Endothelial cell of umbilical vein (primary cell): ENCODE data around the gene ANKS1B. TPM values are rescaled to one million over a fixed set of nuclear protein-coding genes. Genes with fewer than 3 reads are reported as not detected.

Experiments
- BruUV-seq: library from RNA; stranded (reverse); fragments of 400-500 nt; replicated peaks from 2 replicates; lab custom pipeline; 2021; lab: Mats Ljungman, UMichigan
- CTCF ChIA-PET: fragments of 300-600, 350-600 bp; sonication (Branson Sonifier 250); formaldehyde crosslinking; loops from one replicate; lab custom pipeline; 2021; ENCODE audit warnings: antibody characterized with exemption, inconsistent platforms; lab: Charles Lee
- POLR2A ChIA-PET: fragments of 300-600, 350-600 bp; sonication (Branson Sonifier 250); formaldehyde crosslinking; loops from one replicate; lab custom pipeline; 2021; ENCODE audit warnings: antibody characterized with exemption, inconsistent platforms; lab: Charles Lee
- DNase-seq: peaks from one replicate; pipeline ENCODE4 v3.0.0-alpha.2; 2011; ENCODE audit warnings: low read depth, low spot score
- FAIRE-seq: peaks from 2 replicates; lab custom pipeline; 2011; peaks lifted over from hg19 to GRCh38; lab: Jason Lieb, UNC
- H2AFZ ChIP-seq: 2 replicates; pipeline ENCODE4 v1.6.0; 2012; ENCODE audit warnings: low read depth, low read length, control low read depth, inconsistent platforms
- H3K27ac ChIP-seq: 2 replicates; pipeline ENCODE4 v1.5.1; 2011; ENCODE audit warnings: low read depth, mild to moderate bottlenecking, control low read depth, low read length, moderate library complexity; ENCODE audit not compliant: insufficient read depth
- H3K27me3 ChIP-seq, 2 experiments: 2 replicates each; pipeline versions ENCODE4 v1.6.0 to v1.6.1; 2011; ENCODE audit warnings: low read length in 2 of 2, mixed read lengths in 1 of 2; ENCODE audit not compliant: control insufficient read depth in 2 of 2, insufficient read depth in 2 of 2
- H3K36me3 ChIP-seq, 2 experiments: 2 replicates in 1 of 2; 3 replicates in 1 of 2; pipeline ENCODE4 v1.5.1; 2011; ENCODE audit warnings: low read length in 2 of 2, mild to moderate bottlenecking in 1 of 2, moderate library complexity in 1 of 2; ENCODE audit not compliant: control insufficient read depth in 2 of 2, insufficient read depth in 2 of 2; ENCODE audit errors: extremely low read depth in 1 of 2
- H3K4me1 ChIP-seq: 3 replicates; pipeline ENCODE4 v1.5.1; 2011; ENCODE audit warnings: mild to moderate bottlenecking, low read length; ENCODE audit not compliant: control insufficient read depth, insufficient read depth; ENCODE audit errors: extremely low read depth
- H3K4me2 ChIP-seq: 2 replicates; pipeline ENCODE4 v1.6.1; 2011; ENCODE audit warnings: low read length, control low read depth, mixed read lengths; ENCODE audit not compliant: insufficient read depth
- H3K4me3 ChIP-seq, 3 experiments: fragments of 200-600 bp in 1 of 3; sonication (generic), shearing (Covaris generic) in 1 of 3; replicated peaks in 1 of 3; 2 replicates each; pipeline ENCODE4 v1.5.1; 2011 to 2016; ENCODE audit warnings: control low read depth in 3 of 3, low read length in 3 of 3, mild to moderate bottlenecking in 2 of 3, inconsistent platforms in 1 of 3, low read depth in 1 of 3, moderate library complexity in 1 of 3; ENCODE audit not compliant: insufficient read depth in 1 of 3
- H3K79me2 ChIP-seq: 2 replicates; pipeline ENCODE4 v1.6.0; 2012; ENCODE audit warnings: low read length, inconsistent platforms; ENCODE audit not compliant: control insufficient read depth, insufficient read depth
- H3K9ac ChIP-seq: replicated peaks from 2 replicates; pipeline ENCODE3; 2011; ENCODE audit warnings: low read length, control low read depth; ENCODE audit not compliant: insufficient read depth; ENCODE audit errors: extremely low read depth
- H3K9me1 ChIP-seq: replicated peaks from 3 replicates; pipeline ENCODE4 v1.6.0; 2011; ENCODE audit warnings: mild to moderate bottlenecking, low read length; ENCODE audit not compliant: control insufficient read depth, insufficient read depth; ENCODE audit errors: extremely low read depth
- H3K9me3 ChIP-seq: replicated peaks from 2 replicates; pipeline ENCODE4 v1.5.1; 2012; ENCODE audit warnings: low read length, inconsistent platforms; ENCODE audit not compliant: control insufficient read depth, insufficient read depth
- H4K20me1 ChIP-seq: replicated peaks from 2 replicates; pipeline ENCODE3; 2011; ENCODE audit warnings: mild to moderate bottlenecking, low read length; ENCODE audit not compliant: control insufficient read depth, insufficient read depth; ENCODE audit errors: extremely low read depth
- EZH2 ChIP-seq: IDR thresholded peaks from 2 replicates; pipeline ENCODE4 v1.6.1; 2012; ENCODE audit warnings: borderline replicate concordance, low read depth, mild to moderate bottlenecking, moderate library complexity, low read length, inconsistent platforms; ENCODE audit not compliant: severe bottlenecking
- FOS ChIP-seq: IDR thresholded peaks from 2 replicates; pipeline ENCODE4 v1.6.1; 2011; ENCODE audit warnings: mild to moderate bottlenecking, low read length, moderate library complexity, borderline replicate concordance; ENCODE audit not compliant: insufficient read depth
- GATA2 ChIP-seq: IDR thresholded peaks from 2 replicates; pipeline ENCODE4 v1.7.0; 2011; ENCODE audit warnings: low read depth, mild to moderate bottlenecking, moderate library complexity, mixed read lengths, low read length; ENCODE audit not compliant: insufficient read length, insufficient read depth
- JUN ChIP-seq: IDR thresholded peaks from 2 replicates; pipeline ENCODE4 v1.6.1; 2011; ENCODE audit warnings: borderline replicate concordance, low read depth; ENCODE audit not compliant: insufficient read length, insufficient read depth
- MYC ChIP-seq: IDR thresholded peaks from one replicate; pipeline ENCODE4 v1.6.1; 2011; ENCODE audit warnings: mild to moderate bottlenecking, low read depth, low read length
- POLR2A ChIP-seq: IDR thresholded peaks from 2 replicates; pipeline ENCODE4 v1.6.1; 2012; ENCODE audit warnings: low read depth, mild to moderate bottlenecking, control low read depth, low read length
- POLR2AphosphoS5 ChIP-seq: IDR thresholded peaks from 2 replicates; pipeline ENCODE4 v1.6.1; 2012; ENCODE audit warnings: low read depth, mild to moderate bottlenecking, control low read depth, low read length, moderate library complexity; ENCODE audit not compliant: insufficient read depth
- dilution Hi-C: fragments of 300-500 bp; cut with MboI; formaldehyde crosslinking; loops from one replicate; pipeline ENCODE4 v1.15.0; 2019; ENCODE audit warnings: low sequenced_read_pairs; ENCODE audit not compliant: extremely low pct_ligation_motif_present
- intact Hi-C: fragments of 100-400 bp; cut with micrococcal nuclease; formaldehyde crosslinking; loops from one replicate; pipeline ENCODE4 v1.10.0; 2022
- polyA plus RNA-seq, 4 experiments: library from polyadenylated mRNA; depleted of rRNA in 3 of 4; stranded (reverse) in 3 of 4; unstranded in 1 of 4; fragments of >200 nt; gene quantifications; 2 replicates each; pipeline versions ENCODE4 v1.2.1 to v1.2.3, GENCODE V29; 2011 to 2012; ENCODE audit warnings: missing spikeins in 1 of 4
- total RNA-seq: library from RNA; stranded (reverse); gene quantifications from 2 replicates; pipeline ENCODE4 v1.2.3, GENCODE V29; 2021
- TF ChIP-seq, protein P1 (sequence below), 2 donors: IDR thresholded peaks; 1 replicate in 1 of 2; 2 replicates in 1 of 2; pipeline ENCODE4 v1.5.1; 2011; ENCODE audit warnings: low read length in 2 of 2, mild to moderate bottlenecking in 2 of 2, moderate library complexity in 2 of 2, control low read depth in 1 of 2, inconsistent platforms in 1 of 2, low read depth in 1 of 2; ENCODE audit not compliant: insufficient read depth in 1 of 2; ENCODE audit errors: extremely low read depth in 1 of 2
- TF ChIP-seq, protein P2 (sequence below): IDR thresholded peaks from 2 replicates; pipeline ENCODE4 v1.6.1; 2011; ENCODE audit not compliant: insufficient read depth, insufficient read length

The ANKS1B gene
- total and polyA plus RNA-seq, 2 donors (not counting 3 experiments of a cell fraction or from before 2014, with no cell fraction given): 0.15 to 0.38 TPM

DNA sequence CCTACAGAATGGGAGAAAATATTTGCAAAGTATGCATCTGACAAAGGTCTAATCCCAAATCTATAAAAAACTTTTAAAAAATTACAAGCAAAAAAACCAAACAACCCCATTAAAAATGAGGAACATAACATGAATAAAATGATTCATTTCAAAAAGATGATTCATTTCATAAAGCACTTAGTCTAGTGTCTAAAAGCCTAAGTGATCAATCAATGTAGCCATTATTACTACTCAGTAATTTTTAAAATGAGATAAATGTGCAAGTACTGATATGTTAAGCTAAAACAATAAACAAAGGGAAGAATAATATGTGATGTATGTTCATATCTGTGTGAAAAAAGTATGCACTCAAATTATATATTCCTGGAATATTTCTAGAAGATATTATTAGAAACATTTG lies 456.3 kb downstream of the ANKS1B start:
- POLR2A ChIA-PET: no interaction called here
- Histone ChIP-seq H3K36me3 (no peaks in the 10 kb centered on the region), H3K27ac (no peak overlapping the region), H3K9ac (no peak overlapping the region), H3K79me2 (no peaks in the 10 kb centered on the region), H3K27me3 (no peaks in the 10 kb centered on the region), H3K4me2 (no peak overlapping the region), H3K9me1 (no peaks in the 10 kb centered on the region), H3K4me1 (no peaks in the 10 kb centered on the region), H3K9me3 (peaks cover 3% of the 10 kb centered on the region), H2AFZ (no peak overlapping the region), H4K20me1 (no peaks in the 10 kb centered on the region), H3K4me3 (no peak overlapping the region)
- TF ChIP-seq POLR2AphosphoS5: no peak
- TF ChIP-seq, protein P1, sequence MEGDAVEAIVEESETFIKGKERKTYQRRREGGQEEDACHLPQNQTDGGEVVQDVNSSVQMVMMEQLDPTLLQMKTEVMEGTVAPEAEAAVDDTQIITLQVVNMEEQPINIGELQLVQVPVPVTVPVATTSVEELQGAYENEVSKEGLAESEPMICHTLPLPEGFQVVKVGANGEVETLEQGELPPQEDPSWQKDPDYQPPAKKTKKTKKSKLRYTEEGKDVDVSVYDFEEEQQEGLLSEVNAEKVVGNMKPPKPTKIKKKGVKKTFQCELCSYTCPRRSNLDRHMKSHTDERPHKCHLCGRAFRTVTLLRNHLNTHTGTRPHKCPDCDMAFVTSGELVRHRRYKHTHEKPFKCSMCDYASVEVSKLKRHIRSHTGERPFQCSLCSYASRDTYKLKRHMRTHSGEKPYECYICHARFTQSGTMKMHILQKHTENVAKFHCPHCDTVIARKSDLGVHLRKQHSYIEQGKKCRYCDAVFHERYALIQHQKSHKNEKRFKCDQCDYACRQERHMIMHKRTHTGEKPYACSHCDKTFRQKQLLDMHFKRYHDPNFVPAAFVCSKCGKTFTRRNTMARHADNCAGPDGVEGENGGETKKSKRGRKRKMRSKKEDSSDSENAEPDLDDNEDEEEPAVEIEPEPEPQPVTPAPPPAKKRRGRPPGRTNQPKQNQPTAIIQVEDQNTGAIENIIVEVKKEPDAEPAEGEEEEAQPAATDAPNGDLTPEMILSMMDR (IDR thresholded peaks at IDR 0.05; ENCODE audit: extremely low read depth in 1 of 2, insufficient read depth in 1 of 2, low read depth in 1 of 2, low read length in 2 of 2): no peak
- TF ChIP-seq POLR2A: no peak
- TF ChIP-seq EZH2: no peak
- TF ChIP-seq, protein P2, sequence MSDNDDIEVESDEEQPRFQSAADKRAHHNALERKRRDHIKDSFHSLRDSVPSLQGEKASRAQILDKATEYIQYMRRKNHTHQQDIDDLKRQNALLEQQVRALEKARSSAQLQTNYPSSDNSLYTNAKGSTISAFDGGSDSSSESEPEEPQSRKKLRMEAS: no peak
- no peak for TF ChIP-seq JUN
- no peak for TF ChIP-seq FOS
- no peak for TF ChIP-seq GATA2
- no peak for TF ChIP-seq MYC
- BruUV-seq: no TSS peak
- dilution Hi-C loops (no loop called here), intact Hi-C loops (no loop called here)
- FAIRE-seq (no peak), DNase-seq (no peak)
- CTCF ChIA-PET: no interaction called here
